Endodermal cell (in vitro differentiated cells): ENCODE results near the gene TMEM200A. TPM values are rescaled to one million over a fixed set of nuclear protein-coding genes. Genes with fewer than 3 reads are reported as not detected.

Experiments used
- DNase-seq: peaks from one replicate; pipeline ENCODE4 v3.0.0-alpha.2; 2017
- H3K27ac ChIP-seq: 2 replicates; pipeline ENCODE4 v1.5.1; 2013; ENCODE audit warnings: mild to moderate bottlenecking, low read depth, low read length, moderate library complexity
- H3K27me3 ChIP-seq: 2 replicates; pipeline ENCODE4 v1.6.1; 2013; ENCODE audit warnings: mild to moderate bottlenecking, low read length, moderate library complexity; ENCODE audit not compliant: insufficient read depth, control insufficient read depth, poor library complexity, severe bottlenecking
- H3K36me3 ChIP-seq: 2 replicates; pipeline ENCODE4 v1.7.0; 2013; ENCODE audit warnings: mild to moderate bottlenecking, low read length, moderate library complexity; ENCODE audit not compliant: control insufficient read depth, insufficient read depth
- H3K4me1 ChIP-seq: one replicate; pipeline ENCODE4 v1.7.0; 2013; ENCODE audit warnings: low read length; ENCODE audit not compliant: control insufficient read depth, insufficient read depth
- H3K4me3 ChIP-seq: 2 replicates; pipeline ENCODE4 v1.5.1; 2013; ENCODE audit warnings: mild to moderate bottlenecking, low read length, moderate library complexity
- H3K9ac ChIP-seq: 2 replicates; pipeline ENCODE4 v1.6.1; 2013; ENCODE audit warnings: mild to moderate bottlenecking, low read length, moderate library complexity; ENCODE audit not compliant: poor library complexity, severe bottlenecking; ENCODE audit errors: extremely low read depth
- H3K9me3 ChIP-seq: 2 replicates; pipeline ENCODE4 v1.6.1; 2013; ENCODE audit warnings: mild to moderate bottlenecking, low read length, moderate library complexity; ENCODE audit not compliant: control insufficient read depth
- H3K27ac Mint-ChIP-seq: 2 replicates; pipeline ENCODE4 v1.8.0; 2020; ENCODE audit warnings: mixed read lengths
- H3K27me3 Mint-ChIP-seq: 2 replicates; pipeline ENCODE4 v1.8.0; 2021; ENCODE audit warnings: mild to moderate bottlenecking, mixed read lengths; ENCODE audit not compliant: insufficient read depth
- H3K36me3 Mint-ChIP-seq: 2 replicates; pipeline ENCODE4 v1.8.0; 2020; ENCODE audit warnings: low read depth, mixed read lengths
- H3K4me1 Mint-ChIP-seq: 2 replicates; pipeline ENCODE4 v1.8.0; 2020; ENCODE audit warnings: mixed read lengths
- H3K4me3 Mint-ChIP-seq: 2 replicates; pipeline ENCODE4 v1.8.0; 2020; ENCODE audit warnings: mild to moderate bottlenecking, moderate library complexity, mixed read lengths
- H3K9me3 Mint-ChIP-seq: 2 replicates; pipeline ENCODE4 v1.8.0; 2020; ENCODE audit warnings: mild to moderate bottlenecking, mixed read lengths
- CTCF ChIP-seq: fragments of 200-600 bp; sonication (generic); conservative IDR thresholded peaks from 2 replicates; pipeline ENCODE4 v1.5.0; 2021; ENCODE audit warnings: antibody characterized with exemption, mild to moderate bottlenecking
- WGBS, 2 experiments: methylation state at CpG; one replicate each; pipeline versions ENCODE4 v1.1.5 to v1.1.7; 2013; ENCODE audit warnings: missing lambda C conversion rate in 2 of 2, mixed read lengths in 1 of 2; ENCODE audit not compliant: insufficient coverage in 1 of 2, insufficient read length in 1 of 2; 5-methylcytosine and 5-hydroxymethylcytosine counted together
- total RNA-seq, 2 donors: library from RNA; stranded (reverse); fragmentation: NEBNext Ultra II Directional in 1 of 2; extraction: Animal tissue kit (Norgen Biotek cat#: 25700) in 1 of 2; gene quantifications; 2 replicates in 1 of 2; 3 replicates in 1 of 2; pipeline ENCODE4 v1.2.1, GENCODE V29; 2021

TMEM200A gene
- total RNA-seq, 2 donors from 2014 or later = 6.4 to 7.6 TPM

- Histone ChIP-seq H3K27me3 (no peaks in the 10 kb centered on the region), H3K4me1 (no peaks in the 10 kb centered on the region), H3K4me3 (no peak overlapping the region), H3K36me3 (no peaks in the 10 kb centered on the region), H3K9me3 (no peaks in the 10 kb centered on the region), H3K27ac (no peak overlapping the region), H3K9ac (no peak overlapping the region)
- no peak for DNase-seq
- H3K4me1 Mint-ChIP-seq = peaks cover 9% of the 10 kb centered on the region
- TF ChIP-seq CTCF = no peak
- no peaks in the 10 kb centered on the region for H3K36me3 Mint-ChIP-seq
- no peak overlapping the region for H3K4me3 Mint-ChIP-seq
- no peak overlapping the region for H3K27ac Mint-ChIP-seq
- 85 to 89% methylated on average over 3 to 4 of the region's 4 CpGs for WGBS, 2 experiments
- no peaks in the 10 kb centered on the region for H3K27me3 Mint-ChIP-seq
- no peaks in the 10 kb centered on the region for H3K9me3 Mint-ChIP-seq
Measured at GRCh38 chr6:130435181-130435580, 69.4 kb downstream of the TMEM200A start.

DNA sequence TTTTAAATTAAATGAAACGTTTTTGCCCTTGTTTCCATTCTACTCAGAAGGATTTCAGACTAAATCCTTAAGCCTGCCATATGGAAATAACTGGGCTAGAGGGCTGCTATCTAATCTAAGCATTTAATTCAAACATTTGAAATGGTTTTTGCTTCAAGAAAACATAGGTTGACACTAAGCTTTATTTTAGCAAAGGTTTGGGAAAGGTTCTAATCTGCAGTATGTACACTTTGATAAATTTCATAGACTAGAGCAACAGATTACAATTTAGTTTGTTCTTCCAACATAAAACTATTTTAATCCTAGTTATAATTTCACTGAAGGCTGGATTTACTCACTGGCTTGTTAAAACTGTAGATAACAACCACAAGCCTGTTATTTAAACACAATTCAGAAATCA lies 72.1 kb downstream of the TMEM200A start:
- Mint-ChIP-seq H3K36me3 (peaks cover 8% of the 10 kb centered on the region), H3K4me3 (no peak overlapping the region)
- no peak overlapping the region for H3K27ac ChIP-seq

DNA sequence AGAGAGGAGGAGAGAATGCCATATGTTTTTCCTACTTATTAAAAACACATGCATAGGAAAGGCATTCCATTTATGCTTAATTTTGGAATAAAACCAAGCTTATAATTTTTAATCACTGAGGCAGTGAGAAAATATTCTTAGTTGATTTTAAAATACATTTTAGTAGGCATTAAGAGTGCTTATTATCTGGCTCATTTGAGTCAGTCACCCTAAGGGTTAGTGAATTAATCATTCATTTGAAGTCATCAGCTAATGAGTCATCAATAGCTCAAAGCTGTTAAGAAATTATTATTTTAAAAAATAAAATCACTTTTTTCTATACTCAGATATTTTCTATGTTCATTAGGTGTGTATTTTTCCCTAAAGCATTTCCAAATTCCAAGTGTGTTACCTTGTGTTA lies 81.6 kb downstream of the TMEM200A start:
- Histone ChIP-seq H3K9ac (no peak overlapping the region), H3K4me1 (no peaks in the 10 kb centered on the region), H3K4me3 (no peak overlapping the region), H3K27me3 (no peaks in the 10 kb centered on the region), H3K36me3 (no peaks in the 10 kb centered on the region), H3K9me3 (no peaks in the 10 kb centered on the region), H3K27ac (no peak overlapping the region)
- Mint-ChIP-seq H3K9me3 (no peaks in the 10 kb centered on the region), H3K4me1 (no peaks in the 10 kb centered on the region), H3K27ac (no peak overlapping the region), H3K36me3 (no peaks in the 10 kb centered on the region), H3K4me3 (no peak overlapping the region), H3K27me3 (no peaks in the 10 kb centered on the region)
- DNase-seq = no peak
- no peak for TF ChIP-seq CTCF

More for the DNA sequence above, 72.1 kb downstream of the TMEM200A start:
- no peak for DNase-seq
- Mint-ChIP-seq H3K27ac (no peak overlapping the region), H3K27me3 (no peaks in the 10 kb centered on the region), H3K9me3 (no peaks in the 10 kb centered on the region), H3K4me1 (no peaks in the 10 kb centered on the region)
- TF ChIP-seq CTCF = no peak
- H3K9me3 ChIP-seq = no peaks in the 10 kb centered on the region
- no peaks in the 10 kb centered on the region for H3K27me3 ChIP-seq
- H3K4me1 ChIP-seq = no peaks in the 10 kb centered on the region
- 30 to 60% methylated on average over 1 of the region's 1 CpG for WGBS, 2 experiments
- no peaks in the 10 kb centered on the region for H3K36me3 ChIP-seq
- no peak overlapping the region for H3K4me3 ChIP-seq
- no peak overlapping the region for H3K9ac ChIP-seq
